ENCODE results near the gene TRMT1. TPM values are rescaled to one million over a fixed set of nuclear protein-coding genes. Genes with fewer than 3 reads are reported as not detected.

The TRMT1 gene
- total RNA-seq, 2 experiments from 2014 or later: 43.2 to 50.2 TPM

DNA sequence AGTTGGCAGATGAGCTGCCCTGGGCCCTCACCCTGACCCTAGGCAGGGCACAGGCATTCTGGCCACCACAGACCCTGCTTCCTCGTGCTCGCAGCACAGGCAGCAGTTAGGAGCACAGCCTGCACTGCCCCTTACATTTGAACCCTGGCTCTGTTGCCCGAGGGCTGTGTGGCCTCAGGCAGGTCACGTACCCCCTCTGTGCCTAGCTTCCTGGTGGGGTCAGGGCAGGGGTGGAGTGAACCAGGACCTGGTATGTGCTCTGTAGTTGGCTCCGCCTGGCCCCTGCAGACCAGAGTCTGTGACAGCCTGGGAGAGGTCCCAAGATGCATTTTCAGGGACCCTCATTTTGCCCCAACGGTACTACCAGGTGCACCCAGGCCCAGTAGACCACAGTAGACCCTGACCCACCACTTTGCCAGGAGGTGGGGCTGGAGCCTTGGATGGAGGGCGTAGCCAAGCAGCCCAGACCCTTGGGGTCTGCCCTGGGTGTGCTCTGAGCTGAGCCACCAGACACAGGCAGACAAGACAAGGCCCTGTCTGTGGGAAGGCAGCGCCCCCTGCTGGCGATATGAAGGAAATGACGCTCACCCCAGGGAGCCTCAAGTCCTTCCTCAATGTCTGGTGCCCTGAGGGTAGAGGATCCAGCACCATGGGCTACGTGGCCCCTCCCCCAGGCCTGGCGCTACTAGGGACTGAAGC is 23.0 kb downstream of the TRMT1 start:
- peaks cover 12% of the 10 kb centered on the region for H3K4me1 Mint-ChIP-seq
- no peak overlapping the region for H3K4me3 Mint-ChIP-seq
- H3K27ac Mint-ChIP-seq: no peak overlapping the region
- CTCF ChIA-PET: interaction anchor here (0.7 to 8.5 kb wide), 27 partner anchors 10 to 246 kb away, joined by 3 to 178 read pairs (median 6); partner anchors contain the start of genes DAND5 and FARSA
- no peaks in the 10 kb centered on the region for H3K36me3 Mint-ChIP-seq
- peaks cover 42% of the 10 kb centered on the region for H3K27me3 Mint-ChIP-seq
- H3K9me3 Mint-ChIP-seq (ENCODE audit: low read depth): no peaks in the 10 kb centered on the region
- ATAC-seq (peak; percentile 86), DNase-seq (peak; percentile 85)

DNA sequence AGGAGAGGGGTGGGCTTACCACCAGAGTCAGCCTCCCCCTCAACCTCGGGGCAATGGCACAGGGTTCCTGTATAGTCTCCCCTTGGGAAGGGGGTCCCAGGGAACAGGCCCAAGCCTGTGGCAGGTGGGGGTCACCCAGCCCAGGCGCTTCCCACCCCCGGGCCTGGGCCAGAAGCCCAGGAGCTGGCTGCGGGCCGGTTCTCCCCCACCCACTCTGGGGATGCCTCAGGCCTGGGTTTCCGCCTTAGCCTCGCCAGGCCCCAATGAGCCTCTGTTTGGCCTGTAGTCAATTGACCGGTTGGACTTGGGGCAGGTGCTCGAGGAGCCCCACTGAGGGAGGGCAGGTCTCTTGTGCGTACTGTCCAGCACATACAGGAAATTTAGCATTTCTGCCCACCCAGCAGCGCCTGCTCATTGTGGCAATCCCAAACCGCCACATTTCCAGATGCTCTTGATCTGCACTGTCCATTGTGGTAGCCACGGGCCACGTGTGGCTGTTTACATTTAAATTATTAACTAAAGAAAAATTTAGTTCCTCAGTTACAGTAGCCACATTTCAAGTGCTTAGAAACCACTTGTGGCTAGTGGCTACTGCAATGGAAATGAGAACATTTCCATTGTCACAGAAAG is 23.8 kb downstream of the TRMT1 start:
- Mint-ChIP-seq H3K4me1 (peaks cover 9% of the 10 kb centered on the region), H3K4me3 (no peak overlapping the region), H3K27me3 (peaks cover 36% of the 10 kb centered on the region), H3K9me3 (ENCODE audit: low read depth) (no peaks in the 10 kb centered on the region), H3K27ac (no peak overlapping the region), H3K36me3 (no peaks in the 10 kb centered on the region)
- CTCF ChIA-PET: interaction anchor here (1.0 to 8.5 kb wide), 13 partner anchors 9 to 246 kb away, joined by 3 to 178 read pairs (median 11); partner anchors contain the start of genes DAND5 and FARSA
- ATAC-seq (no peak), DNase-seq (no peak)

DNA sequence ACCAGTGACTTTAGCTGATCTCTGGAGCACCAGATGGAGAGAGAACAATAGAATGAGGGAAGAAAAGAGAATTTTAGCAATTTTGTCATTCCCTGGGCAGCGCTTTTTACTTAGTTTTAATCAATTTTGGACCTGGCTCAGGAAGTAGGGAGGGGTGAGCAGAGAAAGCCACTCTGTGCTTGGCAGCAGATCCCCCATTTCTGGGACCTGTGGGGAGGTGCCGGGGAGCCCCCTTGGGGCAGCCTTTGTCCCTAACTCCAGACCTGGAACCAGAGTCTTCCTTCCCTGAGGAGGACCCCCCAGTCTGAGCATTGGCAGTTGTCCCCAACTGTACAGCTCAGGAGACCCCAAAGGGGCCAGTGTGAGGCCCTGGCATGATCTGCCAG is 24.4 kb downstream of the TRMT1 start:
- CTCF ChIA-PET: interaction anchor here (1.0 to 8.5 kb wide), 4 partner anchors 34 to 132 kb away, joined by 3 to 178 read pairs (median 9); no protein-coding TSS in a partner anchor
- H3K4me1 Mint-ChIP-seq: peaks cover 8% of the 10 kb centered on the region

DNA sequence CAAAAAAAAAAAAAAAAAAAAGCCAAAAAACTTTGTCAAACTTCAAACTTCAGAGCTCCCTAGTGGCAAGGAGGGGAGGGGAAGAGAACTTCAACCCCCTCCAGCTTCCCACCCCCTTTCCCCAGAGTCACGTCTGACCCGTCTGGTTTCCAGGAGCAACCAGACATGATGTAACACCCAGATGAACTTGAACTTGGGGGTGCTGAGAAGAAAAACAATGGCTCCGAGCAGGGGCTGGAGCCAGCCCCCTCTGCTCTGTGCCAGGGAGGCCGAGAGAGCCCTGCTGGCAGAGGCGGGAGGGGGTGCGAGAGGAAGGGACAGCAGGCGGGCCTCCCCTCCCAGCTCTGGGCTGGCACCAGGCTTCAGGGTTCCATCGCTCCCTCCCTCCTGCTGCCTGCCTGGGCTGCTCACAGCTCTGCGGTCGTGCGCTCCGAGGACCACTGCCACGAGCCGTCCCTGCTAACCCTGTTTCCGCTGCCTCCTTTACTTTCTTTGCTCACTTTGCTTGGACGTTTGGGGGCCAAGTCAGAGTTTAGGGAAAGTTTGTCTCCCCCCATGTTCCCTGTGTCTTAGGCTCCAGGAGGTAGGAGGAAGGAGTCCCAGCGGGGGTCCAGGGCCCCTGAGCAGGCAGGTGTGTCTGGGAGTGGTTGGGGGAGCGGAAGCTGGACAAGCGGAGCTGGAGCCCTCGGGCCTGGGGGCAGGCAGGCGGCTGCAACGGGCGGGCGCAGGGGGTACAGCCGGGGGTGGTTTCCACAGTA is 25.0 kb downstream of the TRMT1 start:
- CTCF ChIA-PET: interaction anchor here (0.7 to 8.5 kb wide), 5 partner anchors 58 to 529 kb away, joined by 3 to 178 read pairs (median 3); no protein-coding TSS in a partner anchor
- Mint-ChIP-seq H3K9me3 (ENCODE audit: low read depth) (no peaks in the 10 kb centered on the region), H3K4me3 (no peak overlapping the region), H3K4me1 (peaks cover 4% of the 10 kb centered on the region), H3K27me3 (peaks cover 27% of the 10 kb centered on the region), H3K27ac (no peak overlapping the region), H3K36me3 (no peaks in the 10 kb centered on the region)
- DNase-seq (no peak), ATAC-seq (no peak)

More for the DNA sequence above, 24.4 kb downstream of the TRMT1 start:
- no peak overlapping the region for H3K4me3 Mint-ChIP-seq
- no peak overlapping the region for H3K27ac Mint-ChIP-seq
- DNase-seq (no peak), ATAC-seq (no peak)
- H3K27me3 Mint-ChIP-seq: peaks cover 32% of the 10 kb centered on the region
- no peaks in the 10 kb centered on the region for H3K36me3 Mint-ChIP-seq
- no peaks in the 10 kb centered on the region for H3K9me3 Mint-ChIP-seq (ENCODE audit: low read depth)

DNA sequence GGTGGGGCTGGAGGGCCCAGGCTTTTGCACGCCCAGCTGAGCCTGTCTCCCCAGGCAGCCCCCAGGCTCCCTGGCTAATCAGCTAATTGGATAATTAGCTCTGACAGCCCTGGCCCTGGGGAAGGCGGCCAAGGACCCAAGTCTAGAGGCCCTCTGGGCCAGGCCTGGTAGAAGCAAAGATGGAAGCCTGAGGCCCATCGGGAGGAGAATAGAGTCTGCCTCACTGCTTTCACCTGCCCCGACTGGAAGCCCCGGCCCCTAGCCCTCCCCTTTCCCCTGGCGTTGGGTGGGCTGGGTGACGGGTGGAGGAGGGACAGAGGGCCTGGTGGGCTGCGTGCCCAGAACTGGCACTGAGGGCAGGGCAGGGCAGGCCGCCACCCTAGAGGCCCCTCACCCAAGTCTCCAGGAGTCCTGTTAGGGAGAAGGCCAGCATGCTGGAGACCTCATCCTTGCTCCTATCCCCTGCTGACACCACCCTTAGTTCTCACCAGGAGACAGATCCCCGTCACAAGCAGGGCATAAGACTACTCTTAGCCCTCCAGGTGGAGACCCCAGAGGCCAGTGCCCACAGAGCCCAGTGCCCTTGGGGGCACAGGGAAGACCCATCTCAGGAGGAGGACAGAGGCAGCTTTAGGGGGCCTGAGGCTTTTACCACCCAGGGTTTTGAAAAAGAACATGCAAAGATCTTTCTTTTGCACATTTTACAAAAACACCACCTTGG is 25.9 kb downstream of the TRMT1 start:
- DNase-seq: no peak
- Mint-ChIP-seq H3K36me3 (no peaks in the 10 kb centered on the region), H3K27me3 (peaks cover 18% of the 10 kb centered on the region), H3K4me1 (no peaks in the 10 kb centered on the region), H3K9me3 (ENCODE audit: low read depth) (no peaks in the 10 kb centered on the region), H3K27ac (no peak overlapping the region), H3K4me3 (no peak overlapping the region)
- CTCF ChIA-PET: interaction anchor here (2.1 to 8.5 kb wide), 2 partner anchors 111 to 125 kb away, joined by 12 to 178 read pairs; no protein-coding TSS in a partner anchor
- ATAC-seq: no peak

DNA sequence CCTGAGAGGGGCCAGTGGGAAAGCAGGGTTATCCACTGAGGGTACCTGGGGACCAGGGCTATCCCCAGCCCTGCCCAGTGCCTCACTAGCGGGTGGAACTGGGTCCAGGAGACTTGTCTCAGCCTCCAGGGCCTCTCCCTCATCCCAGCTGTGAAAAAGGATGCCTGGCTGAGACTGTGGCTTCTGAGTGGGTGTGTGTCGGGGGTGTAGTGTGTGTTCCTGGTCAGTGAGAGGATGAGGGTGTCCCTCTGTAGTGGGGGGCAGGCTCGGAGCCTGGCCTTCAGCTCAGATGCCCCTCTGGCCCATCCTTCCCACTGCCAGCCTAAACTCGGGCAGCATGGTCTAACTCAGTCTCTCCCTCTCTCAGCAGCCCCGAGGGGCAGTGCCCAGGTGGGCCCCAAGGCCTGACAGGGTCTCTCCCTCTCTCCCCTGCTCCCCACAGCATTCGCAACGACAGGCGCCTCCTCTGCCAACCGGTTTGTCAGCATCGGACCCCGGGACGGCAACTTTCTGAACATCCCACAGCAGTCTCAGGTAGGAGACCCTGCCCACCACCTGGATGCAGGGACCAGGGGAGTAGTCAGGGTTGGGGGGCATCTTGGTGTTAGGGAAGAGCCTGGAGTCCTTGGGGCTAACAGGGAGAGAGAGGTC is 26.6 kb downstream of the TRMT1 start:
- peaks cover 14% of the 10 kb centered on the region for H3K27me3 Mint-ChIP-seq
- no peaks in the 10 kb centered on the region for H3K36me3 Mint-ChIP-seq
- ATAC-seq (no peak), DNase-seq (no peak)
- no peaks in the 10 kb centered on the region for H3K9me3 Mint-ChIP-seq (ENCODE audit: low read depth)
- H3K27ac Mint-ChIP-seq: no peak overlapping the region
- H3K4me3 Mint-ChIP-seq: no peak overlapping the region
- CTCF ChIA-PET: interaction anchor here (0.7 to 8.5 kb wide), 3 partner anchors 9 to 125 kb away, joined by 3 to 178 read pairs (median 4); no protein-coding TSS in a partner anchor
- no peaks in the 10 kb centered on the region for H3K4me1 Mint-ChIP-seq

DNA sequence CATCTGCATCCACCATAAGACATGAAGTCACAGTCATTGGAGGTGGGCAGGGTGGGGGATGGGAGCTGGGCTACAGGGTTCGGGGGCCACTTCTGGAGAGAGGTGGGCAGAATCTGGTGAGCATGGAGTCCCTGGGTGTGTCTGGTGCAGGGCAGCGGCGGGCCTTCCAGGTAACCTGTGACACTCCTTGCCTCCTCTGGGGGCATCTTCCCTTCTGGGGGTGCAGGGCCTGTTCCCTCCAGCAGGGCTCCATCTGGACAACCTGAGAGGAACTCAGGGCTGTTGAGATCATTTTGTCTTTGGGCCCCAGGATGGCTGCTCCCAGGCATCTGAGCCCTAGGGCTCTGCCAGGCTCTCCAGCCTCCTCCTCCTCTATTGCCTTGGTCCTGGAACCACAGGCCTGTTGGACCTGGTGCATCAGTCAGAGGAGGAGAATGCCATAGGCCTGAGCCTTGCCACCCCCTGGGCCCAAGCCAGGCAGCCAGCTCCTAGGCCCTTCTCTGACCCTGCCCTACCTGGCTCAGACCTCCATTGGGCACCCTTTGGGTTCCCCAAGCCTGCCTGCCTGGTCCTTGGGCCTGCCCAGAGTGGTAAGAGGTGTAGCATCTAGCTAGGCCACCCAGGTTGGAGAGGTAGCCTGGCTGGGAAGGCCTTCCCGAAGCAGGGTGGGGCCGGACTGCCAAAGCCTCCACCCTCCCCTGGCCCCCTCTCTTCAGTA is 27.2 kb downstream of the TRMT1 start:
- H3K27ac Mint-ChIP-seq: no peak overlapping the region
- DNase-seq: no peak
- H3K4me1 Mint-ChIP-seq: no peaks in the 10 kb centered on the region
- no peaks in the 10 kb centered on the region for H3K36me3 Mint-ChIP-seq
- ATAC-seq: peak; percentile 56
- no peaks in the 10 kb centered on the region for H3K9me3 Mint-ChIP-seq (ENCODE audit: low read depth)
- no peak overlapping the region for H3K4me3 Mint-ChIP-seq
- peaks cover 10% of the 10 kb centered on the region for H3K27me3 Mint-ChIP-seq
- CTCF ChIA-PET: interaction anchor here (0.7 to 8.5 kb wide), 3 partner anchors 10 to 124 kb away, joined by 3 to 178 read pairs (median 4); no protein-coding TSS in a partner anchor

DNA sequence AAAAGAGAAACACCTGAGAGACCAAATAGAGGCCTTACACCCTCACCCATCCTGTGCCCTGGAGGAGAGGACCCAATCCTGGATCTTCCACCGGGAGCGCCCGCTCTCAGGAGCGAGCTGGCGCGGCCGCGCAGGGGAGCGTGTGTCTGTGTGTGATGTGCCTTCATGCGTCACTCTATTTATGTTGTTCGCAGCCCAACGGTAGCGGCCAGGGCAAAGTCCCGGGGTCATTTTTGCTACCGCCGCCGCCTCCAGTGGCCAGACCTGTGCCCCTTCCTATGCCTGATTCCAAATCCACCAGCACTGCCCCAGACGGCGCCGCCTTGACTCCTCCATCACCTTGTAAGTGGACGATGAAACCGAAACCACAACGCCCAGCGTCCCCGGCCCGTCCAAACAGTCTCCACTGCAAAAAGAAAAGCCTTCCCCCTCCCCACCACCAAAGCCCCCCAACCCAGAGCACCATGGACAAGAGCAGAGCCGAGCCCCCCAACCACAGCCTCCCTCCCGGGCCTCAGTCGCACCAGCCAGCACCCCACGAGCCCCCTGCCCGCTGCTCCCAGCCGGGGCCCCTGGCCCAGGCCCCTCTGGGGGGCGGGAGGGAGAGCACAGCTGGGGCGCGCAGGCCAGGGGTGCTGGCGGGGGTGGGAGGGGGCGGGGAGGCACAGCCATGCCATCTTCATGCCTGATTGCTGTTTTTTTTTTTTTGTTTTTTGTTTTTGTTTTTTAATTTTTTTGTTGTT is 28.6 kb downstream of the TRMT1 start:
- DNase-seq (no peak), ATAC-seq (no peak)
- Mint-ChIP-seq H3K27me3 (peaks cover 5% of the 10 kb centered on the region), H3K4me3 (no peak overlapping the region), H3K36me3 (no peaks in the 10 kb centered on the region), H3K4me1 (no peaks in the 10 kb centered on the region), H3K9me3 (ENCODE audit: low read depth) (no peaks in the 10 kb centered on the region), H3K27ac (no peak overlapping the region)
- CTCF ChIA-PET: interaction anchor here (1.3 to 4.9 kb wide), 3 partner anchors 27 to 123 kb away, joined by 4 to 16 read pairs (median 13); no protein-coding TSS in a partner anchor

DNA sequence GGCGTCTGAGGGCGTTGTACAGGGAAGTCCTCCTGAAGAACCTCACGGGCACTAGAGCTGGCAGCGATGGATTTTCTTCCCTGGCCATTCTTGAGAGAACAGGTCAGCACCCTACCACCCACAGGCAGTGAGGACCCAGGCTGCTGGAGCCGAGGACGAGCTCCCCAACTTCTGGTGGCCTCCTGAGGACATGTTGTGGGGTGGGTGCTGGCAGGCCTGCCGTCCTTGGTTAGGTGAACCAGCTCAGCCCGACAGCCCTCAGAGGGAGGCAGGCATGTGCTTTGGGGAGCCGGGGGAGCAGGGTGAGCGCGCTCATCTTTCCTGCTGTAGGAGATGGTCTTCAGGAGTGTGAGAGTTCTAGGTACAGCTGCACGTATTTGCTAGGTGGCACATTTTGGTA is 29.2 kb downstream of the TRMT1 start:
- DNase-seq (no peak), ATAC-seq (no peak)
- H3K9me3 Mint-ChIP-seq (ENCODE audit: low read depth): no peaks in the 10 kb centered on the region
- peaks cover 5% of the 10 kb centered on the region for H3K27me3 Mint-ChIP-seq
- CTCF ChIA-PET: interaction anchor here (1.3 to 4.9 kb wide), 4 partner anchors 26 to 122 kb away, joined by 4 to 16 read pairs (median 9); no protein-coding TSS in a partner anchor
- H3K36me3 Mint-ChIP-seq: no peaks in the 10 kb centered on the region
- H3K4me1 Mint-ChIP-seq: no peaks in the 10 kb centered on the region
- no peak overlapping the region for H3K4me3 Mint-ChIP-seq
- no peak overlapping the region for H3K27ac Mint-ChIP-seq

DNA sequence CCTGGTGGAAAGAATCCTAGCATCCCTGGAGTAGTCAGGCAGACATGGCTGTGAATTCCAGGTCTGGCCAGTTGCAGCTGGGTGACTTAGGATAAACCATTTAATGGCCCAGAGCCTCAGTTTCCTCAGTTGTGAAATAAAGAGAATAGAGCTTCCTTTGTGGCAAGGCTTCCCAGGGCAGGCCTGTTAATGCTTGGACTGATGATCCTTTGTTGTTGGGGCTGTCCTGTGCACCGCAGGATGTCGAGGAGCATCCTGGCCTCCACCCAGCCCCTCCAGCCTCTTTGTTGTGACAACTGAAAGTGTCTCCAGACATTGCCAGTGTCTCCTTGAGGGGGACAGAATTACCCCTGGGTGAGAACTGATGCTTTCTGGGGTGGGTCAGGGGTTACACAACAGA is 30.2 kb downstream of the TRMT1 start:
- H3K36me3 Mint-ChIP-seq: no peaks in the 10 kb centered on the region
- CTCF ChIA-PET: interaction anchor here (0.6 to 5.2 kb wide), 7 partner anchors 8 to 121 kb away, joined by 3 to 21 read pairs (median 5); no protein-coding TSS in a partner anchor
- H3K4me1 Mint-ChIP-seq: no peaks in the 10 kb centered on the region
- no peak for ATAC-seq
- DNase-seq: no peak
- no peaks in the 10 kb centered on the region for H3K9me3 Mint-ChIP-seq (ENCODE audit: low read depth)
- H3K4me3 Mint-ChIP-seq: no peak overlapping the region
- peaks cover 2% of the 10 kb centered on the region for H3K27me3 Mint-ChIP-seq
- no peak overlapping the region for H3K27ac Mint-ChIP-seq

DNA sequence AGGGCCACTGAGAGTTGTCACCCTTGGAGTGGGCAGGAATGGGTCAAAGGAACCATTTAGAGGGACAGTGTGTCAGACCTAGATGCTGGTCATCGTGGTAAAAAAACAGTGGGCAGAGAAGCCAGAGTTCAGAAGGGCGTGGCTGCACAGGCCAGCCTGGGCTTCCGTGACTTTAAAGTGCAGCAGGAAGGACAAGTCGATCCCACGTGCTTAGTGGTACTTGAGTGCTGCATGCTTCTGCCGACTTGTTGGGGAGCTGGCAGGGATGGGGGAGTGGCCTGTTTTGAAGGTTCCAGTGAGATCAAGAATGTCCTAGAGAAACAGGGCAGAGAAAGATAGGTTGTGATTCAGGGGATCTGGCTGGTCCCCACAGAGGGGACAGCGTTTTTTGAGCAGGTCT is 30.9 kb downstream of the TRMT1 start:
- no peaks in the 10 kb centered on the region for H3K36me3 Mint-ChIP-seq

More for the DNA sequence above, 30.9 kb downstream of the TRMT1 start:
- Mint-ChIP-seq H3K4me1 (no peaks in the 10 kb centered on the region), H3K27me3 (peaks cover 2% of the 10 kb centered on the region), H3K4me3 (no peak overlapping the region), H3K27ac (no peak overlapping the region), H3K9me3 (ENCODE audit: low read depth) (no peaks in the 10 kb centered on the region)
- CTCF ChIA-PET: interaction anchor here (0.6 to 5.2 kb wide), 9 partner anchors 9 to 121 kb away, joined by 3 to 21 read pairs (median 5); no protein-coding TSS in a partner anchor
- DNase-seq (no peak), ATAC-seq (no peak)

Data from activated CD8-positive, alpha-beta memory T cell treated with anti-CD3 and anti-CD28 coated beads, Interleukin-2, amount 10 ng/mL, durations not matched to agents 7 days and 5 days (primary cell).